HepG2 (cell line): ENCODE measurements around the gene HYAL1. TPM values are rescaled to one million over a fixed set of nuclear protein-coding genes. Genes with fewer than 3 reads are reported as not detected.

ENCODE experiments used
- BHLHE40 ChIP-seq: IDR thresholded peaks from 2 replicates; pipeline ENCODE4 v1.6.1; 2011; ENCODE audit warnings: low read length, improper control_type of control experiment
- EZH2 ChIP-seq: conservative IDR thresholded peaks from 2 replicates; pipeline ENCODE4 v1.6.1; 2012; ENCODE audit warnings: mild to moderate bottlenecking, low read depth, low read length, moderate library complexity
- ISX ChIP-seq: sonication (generic); formaldehyde crosslinking; conservative IDR thresholded peaks from 2 replicates; pipeline ENCODE4 v1.5.0; 2020; ENCODE audit warnings: missing genetic modification reagents
- KDM1A ChIP-seq: IDR thresholded peaks from 2 replicates; pipeline ENCODE4 v1.6.1; 2016; ENCODE audit warnings: missing compliant biosample characterization
- MBD4 ChIP-seq: IDR thresholded peaks from 2 replicates; pipeline ENCODE4 v1.6.1; 2012; ENCODE audit warnings: low read length, inconsistent platforms, borderline replicate concordance
- MXD3 ChIP-seq: IDR thresholded peaks from 2 replicates; pipeline ENCODE4 v1.6.1; 2016; ENCODE audit warnings: mild to moderate bottlenecking, missing biosample characterization, missing genetic modification reagents
- MYC ChIP-seq: sonication (generic); formaldehyde crosslinking; IDR thresholded peaks from 2 replicates; pipeline ENCODE4 v1.9.0; 2021; ENCODE audit warnings: missing genetic modification reagents, borderline replicate concordance
- SMARCC2 ChIP-seq: fragments of 450-650 bp; IDR thresholded peaks from 2 replicates; pipeline ENCODE4 v1.6.1; 2017; ENCODE audit warnings: antibody characterized with exemption, mild to moderate bottlenecking
- SRSF9 ChIP-seq: fragments of 200-400 bp; formaldehyde crosslinking; IDR thresholded peaks from 2 replicates; pipeline ENCODE4 v1.6.1; 2018; ENCODE audit warnings: borderline replicate concordance, mild to moderate bottlenecking, low read depth, low read length; ENCODE audit not compliant: insufficient read depth, poor library complexity, severe bottlenecking
- TERF1 ChIP-seq: sonication (generic); formaldehyde crosslinking; IDR thresholded peaks from 2 replicates; pipeline ENCODE4 v1.8.0; 2022; ENCODE audit warnings: mild to moderate bottlenecking, missing genetic modification reagents, moderate library complexity
- TOPORS ChIP-seq: sonication (generic); formaldehyde crosslinking; IDR thresholded peaks from 2 replicates; pipeline ENCODE4 v1.8.0; 2023; ENCODE audit warnings: mild to moderate bottlenecking, missing genetic modification reagents
- ZBTB21 ChIP-seq: sonication (generic); formaldehyde crosslinking; IDR thresholded peaks from 2 replicates; pipeline ENCODE4 v1.4.0; 2020; ENCODE audit warnings: missing genetic modification reagents
- ZNF614 ChIP-seq: IDR thresholded peaks from 2 replicates; pipeline ENCODE4 v1.6.1; 2018; ENCODE audit warnings: missing biosample characterization, missing genetic modification reagents, inconsistent platforms, borderline replicate concordance
- polyA plus RNA-seq, 8 experiments: library from polyadenylated mRNA; depleted of rRNA in 3 of 8; stranded (reverse) in 7 of 8; unstranded in 1 of 8; fragments of >200 nt; fragmentation: Illumina TruSeq in 4 of 8; extraction: Trizol in 4 of 8; gene quantifications; 2 replicates each; pipeline versions ENCODE4 v1.2.1 to v1.2.3, GENCODE V29; 2011 to 2016; ENCODE audit warnings: low read depth in 4 of 8, missing spikeins in 1 of 8, mixed read lengths in 1 of 8; ENCODE audit not compliant: insufficient read depth in 1 of 8
- total RNA-seq, 5 experiments: library from RNA; depleted of rRNA; stranded (reverse); fragments of >200 nt; fragmentation: Illumina TruSeq; extraction: Trizol; gene quantifications; 2 replicates each; pipeline ENCODE4 v1.2.3, GENCODE V29; 2016; ENCODE audit warnings: low read depth in 1 of 5
- TF ChIP-seq, protein P1 (sequence below): sonication (generic); formaldehyde crosslinking; conservative IDR thresholded peaks from 2 replicates; pipeline ENCODE4 v1.4.0; 2020; ENCODE audit warnings: missing genetic modification reagents
- TF ChIP-seq, protein P2 (sequence below): sonication (generic); formaldehyde crosslinking; IDR thresholded peaks from 2 replicates; pipeline ENCODE4 v1.5.1; 2020; ENCODE audit warnings: mild to moderate bottlenecking, missing genetic modification reagents, borderline replicate concordance

HYAL1 gene
- total and polyA plus RNA-seq, 2 of the 13 experiments (the other 11 are each of a cell fraction or from before 2014, with no cell fraction given) = 76.5 to 193 TPM

DNA sequence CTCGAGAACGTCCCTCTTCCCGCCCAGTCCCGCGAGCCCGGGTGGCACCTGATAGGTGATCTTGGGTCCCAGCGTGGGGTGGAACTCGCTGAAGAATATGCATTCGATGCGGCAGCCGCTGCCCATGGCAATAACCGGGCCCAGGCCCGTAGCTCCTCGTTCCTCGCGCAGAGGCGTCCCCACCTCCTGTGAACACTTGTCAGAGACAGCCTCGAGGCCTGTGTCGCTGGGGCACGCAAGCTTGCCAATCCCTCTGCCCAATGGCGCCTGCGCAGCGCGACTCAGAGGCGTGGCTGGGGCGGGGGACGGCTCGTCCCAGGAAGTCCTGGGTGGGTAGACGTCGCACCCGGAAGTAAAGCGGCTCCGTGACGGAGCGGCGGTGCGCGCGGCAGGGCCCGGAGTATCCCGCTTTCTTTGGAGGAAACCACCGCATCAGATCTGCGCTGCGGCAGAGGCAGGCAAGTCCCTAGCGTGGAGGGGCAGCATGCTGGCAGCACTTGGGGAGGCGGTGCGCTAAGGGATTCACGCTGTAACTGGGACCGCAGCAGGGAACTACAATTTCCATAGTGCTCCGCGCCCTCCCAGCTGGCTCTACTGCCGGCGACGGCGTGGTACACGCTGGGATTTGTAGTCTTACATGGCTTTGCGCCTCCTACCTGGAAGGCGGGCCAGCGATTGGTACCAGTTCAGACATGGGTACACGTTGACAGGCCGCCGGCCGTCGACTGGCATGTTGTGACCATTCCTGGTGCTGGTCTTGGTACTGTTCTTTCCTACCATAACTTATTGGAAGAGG is 47.4 kb upstream of the HYAL1 start, which contains the start of the genes CYB561D2 and NPRL2 (continued):
- TF ChIP-seq, protein P1, sequence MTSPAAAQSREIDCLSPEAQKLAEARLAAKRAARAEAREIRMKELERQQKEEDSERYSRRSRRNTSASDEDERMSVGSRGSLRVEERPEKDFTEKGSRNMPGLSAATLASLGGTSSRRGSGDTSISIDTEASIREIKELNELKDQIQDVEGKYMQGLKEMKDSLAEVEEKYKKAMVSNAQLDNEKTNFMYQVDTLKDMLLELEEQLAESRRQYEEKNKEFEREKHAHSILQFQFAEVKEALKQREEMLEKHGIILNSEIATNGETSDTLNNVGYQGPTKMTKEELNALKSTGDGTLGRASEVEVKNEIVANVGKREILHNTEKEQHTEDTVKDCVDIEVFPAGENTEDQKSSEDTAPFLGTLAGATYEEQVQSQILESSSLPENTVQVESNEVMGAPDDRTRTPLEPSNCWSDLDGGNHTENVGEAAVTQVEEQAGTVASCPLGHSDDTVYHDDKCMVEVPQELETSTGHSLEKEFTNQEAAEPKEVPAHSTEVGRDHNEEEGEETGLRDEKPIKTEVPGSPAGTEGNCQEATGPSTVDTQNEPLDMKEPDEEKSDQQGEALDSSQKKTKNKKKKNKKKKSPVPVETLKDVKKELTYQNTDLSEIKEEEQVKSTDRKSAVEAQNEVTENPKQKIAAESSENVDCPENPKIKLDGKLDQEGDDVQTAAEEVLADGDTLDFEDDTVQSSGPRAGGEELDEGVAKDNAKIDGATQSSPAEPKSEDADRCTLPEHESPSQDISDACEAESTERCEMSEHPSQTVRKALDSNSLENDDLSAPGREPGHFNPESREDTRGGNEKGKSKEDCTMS (CRISPR knock-in tag) = 0 out of 2 replicates have a peak, but pooled peaks have one; percentile 54
- no peak for TF ChIP-seq MBD4
- TF ChIP-seq TOPORS (CRISPR knock-in tag) = peak; percentile 99
- TF ChIP-seq ISX = peak; percentile 87; the same call in 1 of the 2 replicates
- peak; percentile 41; the same call in 1 of the 2 replicates for TF ChIP-seq KDM1A (CRISPR knock-in tag)
- no peak for TF ChIP-seq BHLHE40
- no peak for TF ChIP-seq EZH2
- peak; percentile 37 for TF ChIP-seq ZBTB21 (CRISPR knock-in tag)
- TF ChIP-seq MXD3 = peak; percentile 96
- TF ChIP-seq MYC (CRISPR knock-in tag) = peak; percentile 87
- TF ChIP-seq, protein P2, sequence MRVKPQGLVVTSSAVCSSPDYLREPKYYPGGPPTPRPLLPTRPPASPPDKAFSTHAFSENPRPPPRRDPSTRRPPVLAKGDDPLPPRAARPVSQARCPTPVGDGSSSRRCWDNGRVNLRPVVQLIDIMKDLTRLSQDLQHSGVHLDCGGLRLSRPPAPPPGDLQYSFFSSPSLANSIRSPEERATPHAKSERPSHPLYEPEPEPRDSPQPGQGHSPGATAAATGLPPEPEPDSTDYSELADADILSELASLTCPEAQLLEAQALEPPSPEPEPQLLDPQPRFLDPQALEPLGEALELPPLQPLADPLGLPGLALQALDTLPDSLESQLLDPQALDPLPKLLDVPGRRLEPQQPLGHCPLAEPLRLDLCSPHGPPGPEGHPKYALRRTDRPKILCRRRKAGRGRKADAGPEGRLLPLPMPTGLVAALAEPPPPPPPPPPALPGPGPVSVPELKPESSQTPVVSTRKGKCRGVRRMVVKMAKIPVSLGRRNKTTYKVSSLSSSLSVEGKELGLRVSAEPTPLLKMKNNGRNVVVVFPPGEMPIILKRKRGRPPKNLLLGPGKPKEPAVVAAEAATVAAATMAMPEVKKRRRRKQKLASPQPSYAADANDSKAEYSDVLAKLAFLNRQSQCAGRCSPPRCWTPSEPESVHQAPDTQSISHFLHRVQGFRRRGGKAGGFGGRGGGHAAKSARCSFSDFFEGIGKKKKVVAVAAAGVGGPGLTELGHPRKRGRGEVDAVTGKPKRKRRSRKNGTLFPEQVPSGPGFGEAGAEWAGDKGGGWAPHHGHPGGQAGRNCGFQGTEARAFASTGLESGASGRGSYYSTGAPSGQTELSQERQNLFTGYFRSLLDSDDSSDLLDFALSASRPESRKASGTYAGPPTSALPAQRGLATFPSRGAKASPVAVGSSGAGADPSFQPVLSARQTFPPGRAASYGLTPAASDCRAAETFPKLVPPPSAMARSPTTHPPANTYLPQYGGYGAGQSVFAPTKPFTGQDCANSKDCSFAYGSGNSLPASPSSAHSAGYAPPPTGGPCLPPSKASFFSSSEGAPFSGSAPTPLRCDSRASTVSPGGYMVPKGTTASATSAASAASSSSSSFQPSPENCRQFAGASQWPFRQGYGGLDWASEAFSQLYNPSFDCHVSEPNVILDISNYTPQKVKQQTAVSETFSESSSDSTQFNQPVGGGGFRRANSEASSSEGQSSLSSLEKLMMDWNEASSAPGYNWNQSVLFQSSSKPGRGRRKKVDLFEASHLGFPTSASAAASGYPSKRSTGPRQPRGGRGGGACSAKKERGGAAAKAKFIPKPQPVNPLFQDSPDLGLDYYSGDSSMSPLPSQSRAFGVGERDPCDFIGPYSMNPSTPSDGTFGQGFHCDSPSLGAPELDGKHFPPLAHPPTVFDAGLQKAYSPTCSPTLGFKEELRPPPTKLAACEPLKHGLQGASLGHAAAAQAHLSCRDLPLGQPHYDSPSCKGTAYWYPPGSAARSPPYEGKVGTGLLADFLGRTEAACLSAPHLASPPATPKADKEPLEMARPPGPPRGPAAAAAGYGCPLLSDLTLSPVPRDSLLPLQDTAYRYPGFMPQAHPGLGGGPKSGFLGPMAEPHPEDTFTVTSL (CRISPR knock-in tag) = no peak
- TF ChIP-seq TERF1 (CRISPR knock-in tag) = peak; percentile 92; the same call in 1 of the 2 replicates
- peak; percentile 84 for TF ChIP-seq ZNF614 (CRISPR knock-in tag)
- TF ChIP-seq SMARCC2 = no peak
- no peak for TF ChIP-seq SRSF9
